Stimulated activated CD4-positive, alpha-beta T cell treated with anti-CD3 and anti-CD28 coated beads, Interleukin-4, amount 100 ng/mL, for 24 hours (primary cell): ENCODE results near the gene MLLT3.

ENCODE experiments used
- DNase-seq: peaks from one replicate; pipeline ENCODE4 v3.0.0-alpha.2; 2020

Gene MLLT3

DNA sequence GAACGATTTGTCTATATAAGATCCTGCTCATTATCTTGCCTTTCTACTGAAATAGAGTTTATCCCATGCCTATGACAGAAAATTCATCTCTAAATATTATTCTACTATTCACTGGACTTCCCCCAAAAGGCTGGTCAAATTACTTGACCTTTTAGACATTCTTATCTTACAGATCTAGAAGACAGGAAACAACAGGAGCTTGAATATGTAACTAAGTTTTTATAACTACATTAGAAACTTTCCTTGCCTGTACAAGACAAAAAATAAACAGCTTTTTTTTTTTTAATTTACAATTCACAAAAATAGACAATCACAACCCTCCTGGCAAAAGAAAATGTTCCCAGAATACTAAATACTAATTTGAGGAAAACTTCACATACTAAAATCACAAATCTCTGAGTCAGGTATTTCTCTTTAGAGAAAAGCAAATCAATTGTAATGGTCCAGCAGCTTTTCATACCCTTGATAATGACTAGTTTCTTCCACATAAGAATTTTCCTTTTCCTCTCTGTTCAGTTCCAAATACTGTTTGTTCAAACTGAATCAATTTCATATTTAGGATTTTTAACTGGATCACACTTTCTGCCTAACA is 68.6 kb downstream of the MLLT3 start:
- DNase-seq = no peak

- DNase-seq = no peak
Observed at GRCh38 chr9:20552874-20553557, 69.3 kb downstream of the MLLT3 start.

- peak; percentile 41 for DNase-seq
Observed at GRCh38 chr9:20551835-20552234, 70.5 kb downstream of the MLLT3 start.

GRCh38 chr9:20551236-20551635 is 71.1 kb downstream of the MLLT3 start:
- DNase-seq = no peak

DNA sequence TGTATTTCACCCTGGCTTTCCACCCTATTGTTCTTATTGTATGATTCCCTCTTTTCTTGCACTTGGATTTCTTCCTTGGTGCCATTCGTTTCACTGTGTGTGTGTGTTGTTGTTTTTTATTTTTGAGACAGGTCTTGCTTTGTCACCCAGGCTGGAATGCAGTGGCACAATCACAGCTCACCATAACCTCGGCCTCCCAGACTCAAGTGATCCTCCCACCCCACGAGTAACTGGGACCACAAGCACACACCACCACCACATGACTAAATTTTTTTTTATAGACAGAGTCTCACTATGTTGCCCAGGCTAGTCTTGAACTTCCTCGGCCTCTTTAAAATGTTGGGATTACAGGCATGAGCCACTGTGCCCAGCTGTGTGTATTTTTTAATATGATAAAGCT is 72.0 kb downstream of the MLLT3 start:
- no peak for DNase-seq

DNA sequence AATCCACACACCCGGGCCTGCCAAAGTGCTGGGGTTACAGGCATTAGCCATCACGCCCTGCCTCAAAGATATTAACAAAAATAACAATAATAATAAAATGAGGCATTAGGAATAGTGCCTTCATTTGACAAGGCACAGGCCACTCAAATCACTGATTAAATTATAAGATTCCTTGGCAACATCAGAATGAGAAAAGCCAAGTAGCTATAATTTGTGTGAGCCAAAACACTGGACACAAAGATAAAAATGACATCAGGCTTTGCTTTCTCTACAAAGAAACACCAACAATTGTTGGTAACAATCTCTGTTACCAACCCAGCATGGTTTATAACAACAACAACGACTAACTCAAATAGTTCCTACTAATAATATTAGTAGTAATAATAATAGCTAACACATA is 73.2 kb downstream of the MLLT3 start:
- DNase-seq = no peak

DNA sequence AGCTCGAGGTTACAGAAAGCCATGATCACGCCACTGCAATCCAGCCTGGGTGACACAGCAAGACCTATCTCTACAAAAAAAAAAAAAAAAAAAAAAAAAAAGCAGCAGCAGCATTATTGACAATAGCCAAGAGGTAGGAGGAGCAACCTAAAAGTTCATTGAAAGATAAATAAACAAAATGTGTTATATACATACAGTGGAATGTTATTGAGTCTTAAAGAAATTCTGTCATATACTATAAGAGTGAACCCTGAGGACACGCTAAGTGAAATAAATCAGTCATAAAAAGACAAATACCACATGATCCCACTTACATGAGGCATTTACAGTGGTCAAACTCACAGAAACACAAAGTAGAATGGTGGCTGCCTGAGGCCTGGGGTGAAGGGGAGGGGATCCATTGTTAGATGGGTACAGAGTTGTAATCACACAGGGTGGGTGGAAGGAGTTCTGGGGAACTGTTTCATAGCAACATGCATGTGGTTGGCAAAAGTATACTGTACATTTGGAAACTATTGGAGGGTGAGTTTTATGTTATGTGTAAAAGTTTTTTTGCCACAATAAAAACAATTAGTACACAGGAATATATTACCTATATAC is 77.2 kb downstream of the MLLT3 start:
- DNase-seq = no peak

- DNase-seq = no peak
Observed at GRCh38 chr9:20540169-20540863, 82.0 kb downstream of the MLLT3 start.

DNA sequence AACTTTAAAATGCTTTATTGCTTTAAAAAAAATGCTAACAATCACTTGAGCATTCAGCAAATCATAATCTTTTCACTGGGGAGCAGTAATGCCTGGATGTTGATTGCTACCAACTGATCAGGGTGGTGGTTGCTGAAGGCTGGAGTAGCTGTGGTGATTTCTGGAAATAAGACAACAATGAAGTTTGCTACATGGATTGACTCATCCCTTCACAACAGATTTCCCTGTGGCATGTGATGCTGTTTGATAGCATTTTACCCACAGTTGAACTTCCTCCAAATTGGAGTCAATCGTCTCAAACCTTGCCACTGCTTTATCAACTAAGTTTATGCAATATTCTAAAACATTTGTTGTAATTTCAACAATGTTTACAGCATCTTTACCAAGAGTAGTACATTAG is 83.3 kb downstream of the MLLT3 start:
- DNase-seq = no peak

GRCh38 chr9:20538092-20538491 is 84.2 kb downstream of the MLLT3 start:
- no peak for DNase-seq

- no peak for DNase-seq
Observed at GRCh38 chr9:20537294-20537693, 85.0 kb downstream of the MLLT3 start.

DNA sequence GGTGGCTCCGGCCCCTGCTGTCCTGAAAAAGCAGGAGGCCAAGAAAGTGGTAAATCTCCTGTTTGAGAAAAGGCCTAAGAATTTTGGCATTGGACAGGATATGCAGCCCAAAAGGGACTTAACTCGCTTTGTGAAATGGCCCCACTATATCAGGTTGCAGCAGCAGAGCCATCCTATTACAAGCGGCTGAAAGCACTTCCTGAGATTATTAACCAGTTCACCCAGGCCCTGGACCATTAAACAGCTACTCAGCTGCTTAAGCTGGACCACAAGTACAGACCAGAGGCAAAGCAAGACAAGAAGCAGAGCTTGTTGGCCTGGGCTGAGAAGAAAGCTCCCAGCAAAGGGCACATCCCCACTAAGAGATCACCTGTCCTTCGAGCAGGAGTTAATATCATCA is 89.7 kb downstream of the MLLT3 start:
- DNase-seq = no peak

- DNase-seq = no peak
Observed at GRCh38 chr9:20529837-20530236, 92.5 kb downstream of the MLLT3 start.

- no peak for DNase-seq
Observed at GRCh38 chr9:20528253-20528652, 94.0 kb downstream of the MLLT3 start.

GRCh38 chr9:20526500-20527319 is 95.6 kb downstream of the MLLT3 start:
- DNase-seq = no peak

GRCh38 chr9:20524776-20525175 is 97.5 kb downstream of the MLLT3 start:
- no peak for DNase-seq

DNA sequence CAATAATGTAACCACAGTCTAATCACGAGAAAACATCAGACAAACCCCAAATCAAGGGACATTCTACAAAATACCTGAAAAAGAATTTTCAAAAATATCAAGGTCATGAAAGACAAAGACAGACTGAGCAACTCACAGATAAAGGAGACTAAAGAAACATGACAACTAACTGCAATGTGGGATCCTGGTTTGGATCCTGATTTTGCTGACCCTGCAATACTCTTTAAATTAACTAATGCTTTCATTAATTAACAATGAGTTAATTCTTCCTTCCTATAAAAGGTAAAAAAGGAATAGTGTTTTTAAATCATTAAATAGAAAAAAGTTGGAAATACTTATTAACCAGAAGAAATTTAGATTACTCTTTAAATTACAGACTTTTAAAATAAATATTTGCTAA is 103.6 kb downstream of the MLLT3 start:
- no peak for DNase-seq

GRCh38 chr9:20513126-20513913 is 109.0 kb downstream of the MLLT3 start:
- no peak for DNase-seq

GRCh38 chr9:20512636-20513035 is 109.7 kb downstream of the MLLT3 start:
- DNase-seq = no peak

GRCh38 chr9:20512106-20512505 is 110.2 kb downstream of the MLLT3 start:
- DNase-seq = no peak

- DNase-seq = no peak
Observed at GRCh38 chr9:20511686-20512085, 110.6 kb downstream of the MLLT3 start.

DNA sequence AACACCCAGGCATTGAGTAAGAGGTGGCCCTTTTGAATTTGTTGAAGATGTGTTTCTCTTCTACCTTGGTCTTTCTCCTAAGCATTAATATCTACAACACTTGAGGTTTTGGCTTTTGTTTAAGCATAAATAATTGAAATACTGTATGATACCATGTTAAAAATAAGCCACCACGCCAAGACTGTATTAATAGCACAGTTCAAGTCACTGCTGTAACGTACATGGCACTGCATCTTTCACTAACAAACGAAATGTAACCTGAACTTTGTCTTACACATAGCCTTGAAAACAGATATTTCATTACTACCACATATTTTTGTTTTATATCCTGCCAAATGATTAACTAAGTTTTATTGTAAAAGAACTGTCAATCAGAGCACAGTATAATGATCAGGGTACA is 112.8 kb downstream of the MLLT3 start:
- no peak for DNase-seq
